Stomach (tissue), 9 donors: Measurements from ENCODE around the gene NCAN. TPM values are rescaled to one million over a fixed set of nuclear protein-coding genes. Genes with fewer than 3 reads are reported as not detected.

Experiments used
- DNase-seq, 2 donors: peaks; one replicate each; pipeline versions ENCODE4 v3.0.0 to v3.0.0-alpha.2; 2013 to 2019
- H3K27ac ChIP-seq, 5 donors: fragments of 200-600 bp in 4 of 5; sonication (generic) in 4 of 5; one replicate each; pipeline ENCODE4 v1.5.1; 2013 to 2019; ENCODE audit warnings: mild to moderate bottlenecking in 1 of 5, moderate library complexity in 1 of 5
- H3K27me3 ChIP-seq, 3 donors: fragments of 200-600 bp; sonication (generic); one replicate each; pipeline ENCODE4 v1.5.1; 2017 to 2019; ENCODE audit warnings: mixed run types in 1 of 3
- H3K36me3 ChIP-seq, 4 donors: fragments of 200-600 bp; sonication (generic); 1 replicate in 3 of 4; 2 replicates in 1 of 4; pipeline ENCODE4 v1.5.1; 2016 to 2019
- H3K4me1 ChIP-seq, 4 donors: fragments of 200-600 bp; sonication (generic); one replicate each; pipeline ENCODE4 v1.5.1; 2016 to 2019
- H3K4me3 ChIP-seq, 4 donors: fragments of 200-600 bp; sonication (generic) in 3 of 4; one replicate each; pipeline ENCODE4 v1.5.1; 2016 to 2019; ENCODE audit warnings: mild to moderate bottlenecking in 1 of 4
- H3K9me3 ChIP-seq, 4 donors: fragments of 200-600 bp; sonication (generic); one replicate each; pipeline ENCODE4 v1.5.1; 2016 to 2019
- CTCF ChIP-seq, 7 experiments: fragments of 450-650 bp in 4 of 7; fragments of 200-600 bp in 3 of 7; sonication (generic) in 3 of 7; IDR thresholded peaks; one replicate each; pipeline ENCODE4 v1.5.1; 2016 to 2019; ENCODE audit warnings: antibody characterized with exemption in 7 of 7, control low read depth in 2 of 7, mild to moderate bottlenecking in 1 of 7
- EP300 ChIP-seq: sonication (generic); formaldehyde crosslinking; IDR thresholded peaks from one replicate; pipeline ENCODE4 v1.6.1; 2017; ENCODE audit warnings: antibody characterized with exemption
- POLR2A ChIP-seq, 4 donors: fragments of 450-650 bp; IDR thresholded peaks; one replicate each; pipeline ENCODE4 v1.6.1; 2016; ENCODE audit warnings: antibody characterized with exemption in 4 of 4, control low read depth in 2 of 4, mild to moderate bottlenecking in 1 of 4, moderate library complexity in 1 of 4
- POLR2AphosphoS5 ChIP-seq, 3 donors: sonication (generic); formaldehyde crosslinking; IDR thresholded peaks; one replicate each; pipeline ENCODE4 v1.6.1; 2016; ENCODE audit warnings: antibody characterized with exemption in 3 of 3
- WGBS, 5 donors: extraction: QIAGEN DNeasy Blood & Tissue Kit in 3 of 5; methylation state at CpG; one replicate each; pipeline versions ENCODE4 v1.1.5 to v1.1.7; 2013 to 2018; 5-methylcytosine and 5-hydroxymethylcytosine counted together
- intact Hi-C: fragments of 100-400 bp; cut with DNase I; formaldehyde crosslinking; loops from one replicate; pipeline ENCODE4 v1.15.1; 2023; ENCODE audit warnings: low total_unique reads
- polyA plus RNA-seq, 3 donors: library from polyadenylated mRNA; stranded (reverse); fragments of 200-250 nt; gene quantifications; one replicate each; pipeline ENCODE4 v1.2.3, GENCODE V29; 2013
- total RNA-seq, 5 donors: library from RNA; depleted of rRNA; stranded (reverse); fragments of >200 nt; gene quantifications; one replicate each; pipeline versions ENCODE4 v1.1.0 to v1.2.3, GENCODE V29; 2014 to 2016
- donor health status: healthy with polysubstance abuse.
- donor health status: Bipolar disorder and iron deficiency.
- donor health status: healthy.

Gene NCAN
- total and polyA plus RNA-seq, 8 donors, result 0.05 to 1.7 (median 0.06) TPM; not detected in 5

DNA sequence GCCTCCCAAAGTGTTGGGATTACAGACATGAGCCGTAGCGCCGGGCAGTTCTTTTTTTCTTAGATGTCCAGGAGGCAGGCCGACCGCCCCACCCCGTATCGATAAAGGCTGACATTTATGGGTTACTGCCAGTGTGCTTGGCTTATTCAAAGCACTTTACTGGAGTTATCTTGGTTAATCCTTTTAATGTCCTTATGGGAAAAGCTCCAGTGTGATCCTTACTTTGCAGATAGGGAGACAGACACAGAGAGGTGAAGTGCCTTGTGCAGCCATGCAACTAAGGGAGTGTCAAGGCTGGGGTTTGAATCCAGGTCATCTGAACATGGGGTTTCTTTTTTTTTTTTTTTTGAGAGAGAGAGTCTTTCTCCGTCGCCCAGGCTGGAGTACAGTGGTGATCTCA, 19.2 kb downstream of the NCAN start:
- Histone ChIP-seq H3K27ac (no peak overlapping the region), H3K4me1 (no peaks in the 10 kb centered on the region), H3K9me3 (peaks cover 19 to 30% (median 28%) of the 10 kb centered on the region in 4 donors), H3K36me3 (no peaks in the 10 kb centered on the region), H3K4me3 (no peak overlapping the region), H3K27me3 (peaks cover 0 to 33% (median 22%) of the 10 kb centered on the region in 3 donors)
- 69 to 82% (median 74%) methylated on average over 4 to 9 of the region's 9 CpGs for WGBS, 5 donors
- DNase-seq, result no peak
- intact Hi-C loops, result no loop called here
- TF ChIP-seq POLR2AphosphoS5 (IDR thresholded peaks at IDR 0.05), result no peak
- no peak for TF ChIP-seq POLR2A (IDR thresholded peaks at IDR 0.05)
- TF ChIP-seq EP300, result no peak
- TF ChIP-seq CTCF (IDR thresholded peaks at IDR 0.05), result no peak

GRCh38 chr19:19232261-19232721, 20.5 kb downstream of the NCAN start:
- peaks cover 0 to 25% (median 10%) of the 10 kb centered on the region in 3 donors for H3K27me3 ChIP-seq
- H3K4me1 ChIP-seq, result no peaks in the 10 kb centered on the region
- intact Hi-C loops, result no loop called here
- H3K4me3 ChIP-seq, result no peak overlapping the region
- peaks cover 19 to 33% (median 30%) of the 10 kb centered on the region in 4 donors for H3K9me3 ChIP-seq
- WGBS, 5 donors, result 71 to 79% (median 75%) methylated on average over 11 to 19 of the region's 19 CpGs
- DNase-seq, result no peak
- no peak for TF ChIP-seq EP300
- no peaks in the 10 kb centered on the region for H3K36me3 ChIP-seq
- H3K27ac ChIP-seq, result no peak overlapping the region

DNA sequence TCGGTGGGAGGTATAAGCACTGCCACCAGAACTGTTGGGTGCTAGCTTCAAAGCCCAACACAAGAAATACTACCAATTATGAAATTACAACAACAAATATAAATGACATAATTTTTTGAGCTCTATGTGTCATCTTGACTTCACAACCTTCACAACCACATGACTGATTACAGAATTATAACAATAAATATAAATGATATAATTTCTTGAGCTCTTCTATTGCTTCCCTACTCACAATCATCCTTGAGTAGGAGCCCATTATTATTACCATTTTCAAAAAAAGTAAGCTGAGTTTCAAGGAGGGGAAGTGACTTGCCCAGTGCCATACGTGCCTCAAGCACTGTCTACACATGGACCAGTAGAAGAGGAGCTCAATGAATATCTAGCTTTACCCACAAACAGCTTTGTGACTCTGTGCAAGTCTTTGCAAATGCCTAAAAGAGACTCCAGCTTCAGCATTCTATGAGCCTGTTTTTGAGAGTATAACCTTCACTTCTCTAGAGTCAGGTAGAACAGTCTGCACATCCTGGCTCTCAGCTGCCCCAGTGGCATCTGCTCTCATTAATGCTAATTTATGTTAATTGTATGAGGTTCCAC, 22.6 kb downstream of the NCAN start:
- intact Hi-C loops, result no loop called here
- 83 to 96% (median 85%) methylated on average over 2 of the region's 2 CpGs for WGBS, 5 donors

DNA sequence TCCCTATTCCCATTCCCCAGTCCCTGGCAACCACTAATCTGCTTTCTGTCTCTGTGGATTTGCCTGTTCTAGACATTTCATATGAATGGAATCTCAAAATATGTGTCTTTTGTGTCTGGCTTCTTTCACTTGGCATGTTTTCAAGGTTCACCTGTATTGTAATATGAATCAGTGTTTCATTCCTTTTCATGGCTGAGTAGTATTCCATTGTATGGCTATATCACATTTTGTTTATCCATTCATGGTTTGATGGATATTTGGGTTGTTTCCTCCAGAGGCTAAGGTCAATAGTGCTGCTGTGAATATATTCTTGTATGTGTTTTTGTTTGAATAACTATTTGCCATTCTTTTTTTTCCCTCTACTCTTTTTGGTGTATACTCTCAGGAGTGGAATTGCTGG, 24.4 kb downstream of the NCAN start:
- no peak for DNase-seq
- Histone ChIP-seq H3K36me3 (no peaks in the 10 kb centered on the region), H3K4me3 (no peak overlapping the region), H3K4me1 (no peaks in the 10 kb centered on the region), H3K9me3 (peaks cover 19 to 33% (median 30%) of the 10 kb centered on the region in 4 donors), H3K27ac (no peak overlapping the region), H3K27me3 (peaks cover 0 to 44% (median 8%) of the 10 kb centered on the region in 3 donors)
- no peak for TF ChIP-seq POLR2A (IDR thresholded peaks at IDR 0.05)
- no peak for TF ChIP-seq EP300
- no peak for TF ChIP-seq CTCF (IDR thresholded peaks at IDR 0.05)
- TF ChIP-seq POLR2AphosphoS5 (IDR thresholded peaks at IDR 0.05), result no peak
- intact Hi-C loops, result no loop called here

More for the DNA sequence above, 22.6 kb downstream of the NCAN start:
- no peak for TF ChIP-seq EP300
- no peak for TF ChIP-seq POLR2AphosphoS5 (IDR thresholded peaks at IDR 0.05)
- TF ChIP-seq POLR2A (IDR thresholded peaks at IDR 0.05), result no peak
- TF ChIP-seq CTCF (IDR thresholded peaks at IDR 0.05), result no peak
- H3K9me3 ChIP-seq, result peaks cover 19 to 33% (median 30%) of the 10 kb centered on the region in 4 donors
- no peaks in the 10 kb centered on the region for H3K4me1 ChIP-seq
- no peak overlapping the region for H3K4me3 ChIP-seq
- H3K27me3 ChIP-seq, result peaks cover 0 to 25% (median 0%) of the 10 kb centered on the region in 3 donors
- H3K27ac ChIP-seq, result no peak overlapping the region
- no peaks in the 10 kb centered on the region for H3K36me3 ChIP-seq
- no peak for DNase-seq
